ENCODE measurements around the gene GRAMD1A.

GRCh38 chr19:35005256-35005977 is 5.3 kb downstream of the GRAMD1A start:
- TF ChIP-seq CTCF (IDR thresholded peaks at IDR 0.05) (no peak), POLR2A (IDR thresholded peaks at IDR 0.05) (no peak)

All from body of pancreas (tissue), 4 donors.